ENCODE data around the gene STXBP6. TPM values are rescaled to one million over a fixed set of nuclear protein-coding genes. Genes with fewer than 3 reads are reported as not detected.
A peak's percentile ranks its signal among the peaks of the same experiment; 100 is the strongest.

STXBP6 gene
- polyA plus RNA-seq, 2 donors, result 1.9 to 2.2 TPM

GRCh38 chr14:24979725-24980239 lies 70.2 kb downstream of the STXBP6 start:
- Histone ChIP-seq H3K4me1 (ENCODE audit: control insufficient read depth in 2 of 2, insufficient read depth in 2 of 2, low read length in 1 of 2) (no peaks in the 10 kb centered on the region), H3K9me3 (ENCODE audit: control insufficient read depth in 2 of 2, insufficient read depth in 1 of 2, low read depth in 1 of 2, low read length in 1 of 2) (no peaks in the 10 kb centered on the region), H3K4me3 (ENCODE audit: low read depth in 1 of 2, low read length in 2 of 2) (no peak overlapping the region), H3K27ac (ENCODE audit: low read depth in 2 of 2, low read length in 1 of 2) (no peak overlapping the region), H3K27me3 (ENCODE audit: control insufficient read depth in 1 of 2, insufficient read depth in 2 of 2, low read length in 2 of 2) (no peaks in the 10 kb centered on the region), H3K36me3 (ENCODE audit: control insufficient read depth in 2 of 2, insufficient read depth in 2 of 2, low read length in 1 of 2) (no peaks in the 10 kb centered on the region)
- WGBS, 2 donors, result 81 to 85% methylated on average over 2 of the region's 2 CpGs

- Histone ChIP-seq H3K4me1 (ENCODE audit: control insufficient read depth in 2 of 2, insufficient read depth in 2 of 2, low read length in 1 of 2) (no peaks in the 10 kb centered on the region), H3K27ac (ENCODE audit: low read depth in 2 of 2, low read length in 1 of 2) (no peak overlapping the region), H3K9me3 (ENCODE audit: control insufficient read depth in 2 of 2, insufficient read depth in 1 of 2, low read depth in 1 of 2, low read length in 1 of 2) (no peaks in the 10 kb centered on the region), H3K4me3 (ENCODE audit: low read depth in 1 of 2, low read length in 2 of 2) (no peak overlapping the region), H3K36me3 (ENCODE audit: control insufficient read depth in 2 of 2, insufficient read depth in 2 of 2, low read length in 1 of 2) (no peaks in the 10 kb centered on the region), H3K27me3 (ENCODE audit: control insufficient read depth in 1 of 2, insufficient read depth in 2 of 2, low read length in 2 of 2) (no peaks in the 10 kb centered on the region)
- WGBS, 2 donors, result 77 to 85% methylated on average over 2 of the region's 2 CpGs
These were observed 70.9 kb downstream of the STXBP6 start for GRCh38 chr14:24978862-24979724.

DNA sequence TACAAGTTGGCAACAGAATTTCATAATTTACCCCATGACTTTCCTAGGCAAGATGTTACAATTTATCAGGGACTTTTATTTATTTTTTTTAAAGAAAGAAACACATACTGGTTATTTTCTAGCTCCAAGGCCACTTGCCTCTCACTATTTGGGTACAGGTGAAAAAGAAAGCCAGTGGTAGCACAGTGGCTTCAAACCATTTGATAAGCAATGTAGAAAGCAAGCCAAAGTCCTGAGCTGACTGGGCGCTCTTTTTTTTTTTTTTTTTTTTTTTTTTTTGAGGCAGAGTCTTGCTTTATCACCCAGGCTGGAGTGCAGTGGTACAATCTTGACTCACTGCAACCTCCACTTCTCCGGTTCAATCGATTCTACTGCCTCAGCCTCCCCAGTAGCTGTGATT lies 73.3 kb downstream of the STXBP6 start:
- Histone ChIP-seq H3K36me3 (ENCODE audit: control insufficient read depth in 2 of 2, insufficient read depth in 2 of 2, low read length in 1 of 2) (no peaks in the 10 kb centered on the region), H3K27ac (ENCODE audit: low read depth in 2 of 2, low read length in 1 of 2) (no peak overlapping the region), H3K4me3 (ENCODE audit: low read depth in 1 of 2, low read length in 2 of 2) (no peak overlapping the region), H3K9me3 (ENCODE audit: control insufficient read depth in 2 of 2, insufficient read depth in 1 of 2, low read depth in 1 of 2, low read length in 1 of 2) (no peaks in the 10 kb centered on the region), H3K27me3 (ENCODE audit: control insufficient read depth in 1 of 2, insufficient read depth in 2 of 2, low read length in 2 of 2) (no peaks in the 10 kb centered on the region), H3K4me1 (ENCODE audit: control insufficient read depth in 2 of 2, insufficient read depth in 2 of 2, low read length in 1 of 2) (no peaks in the 10 kb centered on the region)
- WGBS, 2 donors, result 85 to 95% methylated on average over 3 of the region's 3 CpGs

DNA sequence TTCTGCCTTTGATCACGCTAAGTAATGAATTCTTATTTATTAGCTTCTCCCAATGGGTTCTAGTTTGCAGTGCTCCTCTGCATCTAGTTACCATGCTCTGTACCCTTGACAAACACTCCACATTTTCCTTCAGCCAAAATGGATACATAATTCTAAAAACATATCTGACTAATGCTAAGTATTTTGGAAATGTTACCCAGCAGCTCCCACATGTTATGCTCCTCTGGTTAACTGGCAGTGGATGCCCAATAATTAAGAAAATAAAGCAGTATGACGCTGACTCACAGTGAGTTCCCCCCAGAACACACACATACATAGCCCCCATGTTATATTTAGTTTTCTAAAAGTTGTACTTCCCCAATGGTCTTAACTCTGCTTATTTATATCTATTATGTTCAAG lies 74.6 kb downstream of the STXBP6 start:
- Histone ChIP-seq H3K27ac (ENCODE audit: low read depth in 2 of 2, low read length in 1 of 2) (no peak overlapping the region), H3K36me3 (ENCODE audit: control insufficient read depth in 2 of 2, insufficient read depth in 2 of 2, low read length in 1 of 2) (no peaks in the 10 kb centered on the region), H3K27me3 (ENCODE audit: control insufficient read depth in 1 of 2, insufficient read depth in 2 of 2, low read length in 2 of 2) (no peaks in the 10 kb centered on the region), H3K4me1 (ENCODE audit: control insufficient read depth in 2 of 2, insufficient read depth in 2 of 2, low read length in 1 of 2) (no peaks in the 10 kb centered on the region), H3K4me3 (ENCODE audit: low read depth in 1 of 2, low read length in 2 of 2) (no peak overlapping the region), H3K9me3 (ENCODE audit: control insufficient read depth in 2 of 2, insufficient read depth in 1 of 2, low read depth in 1 of 2, low read length in 1 of 2) (no peaks in the 10 kb centered on the region)
- WGBS, 2 donors, result 79 to 81% methylated on average over 2 of the region's 2 CpGs

GRCh38 chr14:24974591-24975374 lies 75.2 kb downstream of the STXBP6 start:
- no peaks in the 10 kb centered on the region for H3K27me3 ChIP-seq (ENCODE audit: control insufficient read depth in 1 of 2, insufficient read depth in 2 of 2, low read length in 2 of 2)
- WGBS, 2 donors, result 29 to 32% methylated on average over 2 of the region's 2 CpGs
- no peak overlapping the region for H3K4me3 ChIP-seq (ENCODE audit: low read depth in 1 of 2, low read length in 2 of 2)
- H3K4me1 ChIP-seq (ENCODE audit: control insufficient read depth in 2 of 2, insufficient read depth in 2 of 2, low read length in 1 of 2), result no peaks in the 10 kb centered on the region
- H3K9me3 ChIP-seq (ENCODE audit: control insufficient read depth in 2 of 2, insufficient read depth in 1 of 2, low read depth in 1 of 2, low read length in 1 of 2), result no peaks in the 10 kb centered on the region
- no peaks in the 10 kb centered on the region for H3K36me3 ChIP-seq (ENCODE audit: control insufficient read depth in 2 of 2, insufficient read depth in 2 of 2, low read length in 1 of 2)
- no peak overlapping the region for H3K27ac ChIP-seq (ENCODE audit: low read depth in 2 of 2, low read length in 1 of 2)

GRCh38 chr14:24972844-24973243 lies 77.1 kb downstream of the STXBP6 start:
- Histone ChIP-seq H3K36me3 (ENCODE audit: control insufficient read depth in 2 of 2, insufficient read depth in 2 of 2, low read length in 1 of 2) (no peaks in the 10 kb centered on the region), H3K27me3 (ENCODE audit: control insufficient read depth in 1 of 2, insufficient read depth in 2 of 2, low read length in 2 of 2) (no peaks in the 10 kb centered on the region), H3K9me3 (ENCODE audit: control insufficient read depth in 2 of 2, insufficient read depth in 1 of 2, low read depth in 1 of 2, low read length in 1 of 2) (no peaks in the 10 kb centered on the region), H3K4me3 (ENCODE audit: low read depth in 1 of 2, low read length in 2 of 2) (no peak overlapping the region), H3K4me1 (ENCODE audit: control insufficient read depth in 2 of 2, insufficient read depth in 2 of 2, low read length in 1 of 2) (no peaks in the 10 kb centered on the region), H3K27ac (ENCODE audit: low read depth in 2 of 2, low read length in 1 of 2) (no peak overlapping the region)
- 92 to 96% methylated on average over 3 of the region's 3 CpGs for WGBS, 2 donors

DNA sequence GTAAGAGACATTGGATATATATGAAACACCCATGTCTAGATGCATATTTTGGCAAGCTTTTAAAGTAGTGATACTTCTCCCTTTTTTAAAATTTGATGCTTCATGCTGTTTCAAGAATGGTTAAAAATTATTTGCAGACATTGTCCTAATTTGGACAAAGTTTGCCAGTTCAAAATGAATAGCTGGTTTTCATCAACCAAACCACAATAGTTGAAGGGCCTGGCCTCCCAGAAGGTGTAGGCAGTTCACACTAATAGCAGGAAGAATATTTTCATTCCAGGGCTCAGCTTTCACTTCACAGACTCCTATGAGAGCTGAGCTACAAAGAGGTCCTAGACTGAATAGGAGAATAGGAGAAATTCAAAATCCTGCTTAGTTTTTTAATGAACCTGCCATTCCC lies 78.7 kb downstream of the STXBP6 start:
- H3K27me3 ChIP-seq (ENCODE audit: control insufficient read depth in 1 of 2, insufficient read depth in 2 of 2, low read length in 2 of 2), result no peaks in the 10 kb centered on the region
- no peak overlapping the region for H3K4me3 ChIP-seq (ENCODE audit: low read depth in 1 of 2, low read length in 2 of 2)
- no peaks in the 10 kb centered on the region for H3K9me3 ChIP-seq (ENCODE audit: control insufficient read depth in 2 of 2, insufficient read depth in 1 of 2, low read depth in 1 of 2, low read length in 1 of 2)
- no peaks in the 10 kb centered on the region for H3K36me3 ChIP-seq (ENCODE audit: control insufficient read depth in 2 of 2, insufficient read depth in 2 of 2, low read length in 1 of 2)
- no peak overlapping the region for H3K27ac ChIP-seq (ENCODE audit: low read depth in 2 of 2, low read length in 1 of 2)
- H3K4me1 ChIP-seq (ENCODE audit: control insufficient read depth in 2 of 2, insufficient read depth in 2 of 2, low read length in 1 of 2), result no peaks in the 10 kb centered on the region

DNA sequence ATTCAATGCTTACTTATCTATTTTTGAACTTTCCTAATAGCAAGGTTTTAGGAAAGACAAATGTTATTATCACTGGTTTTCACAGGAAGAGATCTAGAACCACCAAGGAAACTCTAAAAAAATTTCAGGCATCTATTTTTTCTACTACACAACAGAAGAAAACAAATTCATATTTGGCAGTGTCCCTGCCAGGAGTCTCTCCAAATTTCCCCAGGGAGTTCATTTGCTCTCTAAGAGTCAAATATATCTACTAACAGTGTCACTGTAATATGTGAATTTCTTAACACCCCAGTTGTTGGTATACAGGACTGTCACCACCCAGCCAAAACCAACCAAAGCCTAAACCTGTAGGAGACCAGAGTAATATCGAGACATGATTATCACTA lies 83.4 kb downstream of the STXBP6 start:
- Histone ChIP-seq H3K27ac (ENCODE audit: low read depth in 2 of 2, low read length in 1 of 2) (peak overlapping the region; percentile 4 to 41), H3K9me3 (ENCODE audit: control insufficient read depth in 2 of 2, insufficient read depth in 1 of 2, low read depth in 1 of 2, low read length in 1 of 2) (no peaks in the 10 kb centered on the region), H3K27me3 (ENCODE audit: control insufficient read depth in 1 of 2, insufficient read depth in 2 of 2, low read length in 2 of 2) (no peaks in the 10 kb centered on the region), H3K4me1 (ENCODE audit: control insufficient read depth in 2 of 2, insufficient read depth in 2 of 2, low read length in 1 of 2) (peaks cover 0 to 3% of the 10 kb centered on the region in 2 donors), H3K36me3 (ENCODE audit: control insufficient read depth in 2 of 2, insufficient read depth in 2 of 2, low read length in 1 of 2) (no peaks in the 10 kb centered on the region), H3K4me3 (ENCODE audit: low read depth in 1 of 2, low read length in 2 of 2) (no peak overlapping the region)
- 61 to 69% methylated on average over 1 of the region's 1 CpG for WGBS, 2 donors

GRCh38 chr14:24965934-24966578 lies 83.9 kb downstream of the STXBP6 start:
- Histone ChIP-seq H3K4me1 (ENCODE audit: control insufficient read depth in 2 of 2, insufficient read depth in 2 of 2, low read length in 1 of 2) (peaks cover 0 to 3% of the 10 kb centered on the region in 2 donors), H3K27ac (ENCODE audit: low read depth in 2 of 2, low read length in 1 of 2) (peak overlapping the region; percentile 52 to 64), H3K4me3 (ENCODE audit: low read depth in 1 of 2, low read length in 2 of 2) (no peak overlapping the region), H3K9me3 (ENCODE audit: control insufficient read depth in 2 of 2, insufficient read depth in 1 of 2, low read depth in 1 of 2, low read length in 1 of 2) (no peaks in the 10 kb centered on the region), H3K27me3 (ENCODE audit: control insufficient read depth in 1 of 2, insufficient read depth in 2 of 2, low read length in 2 of 2) (no peaks in the 10 kb centered on the region), H3K36me3 (ENCODE audit: control insufficient read depth in 2 of 2, insufficient read depth in 2 of 2, low read length in 1 of 2) (no peaks in the 10 kb centered on the region)
- WGBS, 2 donors, result 12 to 18% methylated on average over 3 of the region's 3 CpGs

All from esophagus (tissue), 2 donors.